NCI-H2171 treated with DMSO at 0.1 percent for 48 hours (cell line): ENCODE measurements around the gene GET3.

Experiments used
- DNase-seq: peaks from one replicate; lab custom pipeline; 2025; lab: John Stamatoyannopoulos, UW

GET3 gene

DNA sequence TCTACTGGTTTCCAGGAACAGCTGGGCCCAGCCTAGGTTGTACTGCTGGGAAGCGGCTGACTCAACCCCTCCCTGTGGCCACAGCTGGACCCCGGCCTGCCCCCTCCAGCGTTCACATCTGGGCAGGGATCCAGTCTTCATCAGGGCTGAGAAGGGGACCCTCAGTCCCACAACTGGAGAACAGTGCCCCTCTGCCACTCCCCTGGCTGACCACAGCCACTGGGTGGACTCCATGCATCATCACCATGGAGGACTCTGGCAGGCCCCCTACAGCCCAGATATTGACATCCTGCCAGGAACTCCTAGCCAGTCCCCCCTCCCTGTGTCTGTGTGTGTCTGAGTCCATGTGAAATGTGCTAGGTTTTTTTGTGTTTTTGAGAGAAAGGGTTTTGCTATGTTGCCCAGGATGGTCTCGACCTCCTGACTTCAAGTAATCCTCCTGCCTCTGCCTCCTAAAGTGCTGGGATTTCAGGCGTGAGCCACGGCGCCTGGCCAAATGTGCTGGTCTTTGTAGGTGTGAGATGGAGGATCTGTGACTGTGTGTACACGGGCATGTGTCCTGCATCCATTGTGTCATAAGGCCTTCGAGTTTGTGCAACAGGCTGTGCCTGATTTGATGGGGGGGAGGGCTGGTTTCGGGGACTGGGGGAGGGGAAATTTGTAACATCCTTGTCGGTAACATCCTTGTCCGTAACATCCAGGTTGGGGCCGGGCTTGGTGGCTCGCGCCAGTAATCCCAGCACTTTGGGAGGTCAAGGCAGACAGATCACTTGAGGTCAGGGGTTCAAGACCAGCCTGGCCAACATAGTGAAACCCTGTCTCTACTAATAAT, 42.1 kb downstream of the GET3 start:
- DNase-seq, result peak; percentile 42

DNA sequence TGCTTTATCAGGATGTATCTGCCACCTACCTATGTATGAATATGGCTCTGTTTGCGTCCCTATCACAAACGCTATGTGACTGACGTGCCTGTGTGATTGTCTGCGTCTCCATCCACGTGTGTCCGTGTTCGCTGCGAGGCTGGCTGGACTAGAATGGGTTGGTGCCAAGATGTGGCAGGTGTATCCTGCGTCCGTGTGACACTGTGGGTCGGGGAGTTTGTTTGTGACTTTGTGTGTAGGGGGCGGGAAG, 44.8 kb downstream of the GET3 start:
- DNase-seq, result no peak

DNA sequence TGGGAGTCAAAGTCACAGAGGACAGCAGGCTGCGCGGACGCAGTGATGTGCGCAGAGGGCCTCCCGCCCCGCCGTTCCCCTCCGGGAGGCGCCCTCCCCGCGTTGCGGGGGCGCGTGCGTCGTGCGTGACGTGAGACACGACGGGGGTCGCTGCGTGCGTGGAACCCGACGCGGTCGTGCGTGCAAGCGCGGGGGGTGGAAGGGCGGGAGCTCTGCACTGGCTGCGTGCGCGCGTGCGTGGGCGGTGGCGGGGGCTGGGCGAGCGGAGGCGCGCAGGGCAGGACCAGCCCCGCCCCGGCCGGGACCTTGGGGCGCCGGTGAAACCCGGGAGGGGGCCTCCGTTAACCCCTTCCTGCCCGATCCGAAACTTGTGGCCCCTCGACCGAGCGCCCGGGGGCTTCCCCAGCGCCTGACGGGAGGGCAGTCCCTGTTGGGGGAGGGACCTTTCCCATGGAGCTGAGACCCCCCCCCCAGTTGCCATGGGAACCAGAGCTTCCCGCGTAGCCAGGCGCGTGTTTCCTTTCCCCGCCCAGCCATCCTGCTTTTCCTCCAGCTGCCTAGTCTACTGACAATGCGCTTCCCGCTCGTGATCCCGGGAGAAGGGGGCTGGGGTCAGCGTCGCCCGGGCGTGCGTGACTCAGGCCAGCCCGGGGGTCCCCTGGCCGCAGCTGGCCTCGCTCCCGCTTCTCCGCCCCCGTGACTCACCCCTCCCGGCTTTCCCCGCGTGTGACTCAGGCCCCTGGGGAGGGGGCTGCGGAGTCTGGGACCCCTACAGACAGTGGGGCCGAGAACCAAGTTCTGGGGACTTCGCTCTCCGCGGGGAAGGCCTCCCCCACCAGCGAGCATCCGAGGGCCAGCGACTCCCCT, 45.4 kb downstream of the GET3 start:
- DNase-seq, result peak; percentile 79

DNA sequence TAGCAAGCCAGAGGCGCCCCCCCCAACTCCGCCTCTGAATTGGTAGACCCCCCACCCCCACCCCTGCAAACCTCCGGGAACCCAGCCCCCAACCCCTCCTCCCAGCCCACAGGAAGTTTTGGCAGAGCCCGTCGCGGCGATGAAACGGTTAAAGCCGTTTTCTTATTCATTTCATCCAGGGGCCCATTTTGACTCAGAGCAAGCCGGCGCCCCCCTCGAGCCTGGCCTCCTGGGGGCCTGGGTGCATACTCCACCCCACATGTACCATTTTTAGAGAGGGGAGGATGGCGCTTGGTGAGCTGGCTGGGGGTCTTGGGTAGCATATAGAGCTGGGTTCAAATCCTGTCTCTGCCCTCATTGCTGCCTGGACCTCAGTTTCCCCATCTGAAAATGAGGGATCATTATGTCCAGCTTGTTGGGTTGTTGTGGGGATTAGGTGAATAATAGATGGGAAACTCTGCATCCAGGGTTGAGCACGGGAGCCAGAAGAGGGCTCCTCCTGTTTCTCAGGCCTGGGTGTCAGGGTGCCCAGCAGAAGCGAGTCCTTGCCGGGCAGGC, 46.1 kb downstream of the GET3 start:
- DNase-seq, result no peak

DNA sequence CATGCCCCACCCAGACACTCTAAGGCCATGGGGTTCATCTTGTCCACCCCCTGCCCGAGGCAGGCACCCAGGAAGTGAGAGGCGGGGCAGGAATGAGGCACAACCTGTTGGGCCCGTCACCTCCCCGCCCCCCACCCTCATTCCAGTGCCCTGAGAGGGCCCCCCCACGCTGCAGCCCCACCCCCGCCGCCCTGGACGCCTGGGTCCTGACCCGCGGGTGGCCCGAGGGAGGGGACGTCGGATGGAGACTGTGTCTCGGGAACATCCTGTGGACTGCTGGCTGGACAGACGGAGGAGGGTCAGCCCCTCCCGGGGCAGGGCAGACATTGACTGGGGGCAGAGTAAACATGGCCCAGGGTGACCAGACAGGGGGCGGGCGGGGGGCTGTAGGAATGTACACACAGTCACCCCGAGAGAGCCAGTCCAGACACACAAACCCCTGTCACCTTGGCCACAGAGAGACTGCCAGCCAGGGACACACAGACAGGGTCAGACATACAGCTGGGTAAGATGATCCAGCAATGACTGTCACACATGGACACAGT, 46.6 kb downstream of the GET3 start:
- DNase-seq, result no peak

DNA sequence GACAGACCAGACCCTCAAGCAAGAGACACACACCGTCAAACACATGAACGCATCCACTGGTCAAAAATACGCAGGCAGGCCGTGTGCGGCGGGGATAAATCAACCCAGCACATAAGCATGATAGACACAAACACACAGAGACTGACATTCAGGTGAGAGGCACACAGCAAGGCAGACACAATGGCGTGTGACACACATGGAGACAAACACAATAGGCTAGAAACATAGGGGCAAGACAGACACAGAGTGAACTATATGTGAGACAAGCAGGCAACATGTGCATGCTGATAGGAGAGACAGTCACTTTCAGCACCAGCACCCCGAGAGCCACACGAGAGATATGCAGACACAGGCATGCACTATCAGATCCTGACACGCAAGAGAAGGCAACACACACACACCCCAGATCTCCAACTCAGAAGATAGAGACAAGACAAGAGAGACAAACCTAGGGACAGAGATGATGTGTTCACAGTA, 47.1 kb downstream of the GET3 start:
- DNase-seq, result no peak

DNA sequence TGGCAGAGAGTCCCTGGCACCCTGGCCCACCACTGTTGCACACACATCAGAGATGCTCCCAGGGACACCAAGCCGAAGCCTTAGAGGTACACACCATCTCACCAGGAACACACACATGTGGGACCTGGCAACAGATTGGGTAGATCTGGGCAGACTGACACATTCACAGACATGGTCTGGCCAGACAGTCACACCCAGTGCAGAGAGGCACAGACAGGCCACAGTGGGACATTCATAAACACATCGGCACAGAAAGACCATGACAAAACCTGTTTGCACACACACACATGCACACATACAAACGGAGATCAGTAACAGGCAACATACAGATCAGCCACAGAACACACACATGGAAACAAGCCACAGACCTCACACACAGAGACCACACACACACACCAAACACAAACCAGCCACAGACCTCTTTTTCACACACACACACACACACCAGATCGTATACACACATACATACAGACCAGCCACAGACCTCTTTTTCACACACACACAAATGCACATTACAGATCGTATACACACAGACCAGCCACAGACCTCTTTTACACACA, 47.7 kb downstream of the GET3 start:
- DNase-seq, result no peak

DNA sequence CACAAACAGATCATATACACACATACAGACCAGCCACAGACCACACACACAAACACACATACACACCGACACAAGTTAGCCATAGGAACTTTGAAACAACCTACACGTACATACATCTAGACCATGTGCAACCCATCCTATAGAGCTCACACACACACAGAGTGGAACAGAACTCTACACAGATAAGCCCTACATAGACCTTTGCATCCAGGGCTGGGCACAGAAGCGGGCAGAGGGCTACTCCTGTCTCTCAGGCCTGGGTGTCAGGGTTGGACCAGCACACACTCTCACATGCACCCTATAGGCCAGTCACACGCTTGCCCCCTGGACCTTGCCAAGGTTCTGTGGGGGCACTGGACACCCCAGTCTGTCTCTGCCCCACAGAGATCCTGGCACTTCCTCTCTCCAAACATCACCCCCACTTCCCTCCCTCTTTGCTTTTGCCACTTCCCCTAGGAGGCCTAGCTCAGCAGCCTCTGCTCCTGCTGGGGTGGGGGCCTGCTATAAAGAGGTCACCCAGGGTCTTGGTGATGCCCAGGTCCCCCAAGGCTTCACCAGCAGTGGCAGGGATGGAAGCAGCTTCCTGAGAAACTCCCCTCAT, 48.2 kb downstream of the GET3 start:
- DNase-seq, result no peak

DNA sequence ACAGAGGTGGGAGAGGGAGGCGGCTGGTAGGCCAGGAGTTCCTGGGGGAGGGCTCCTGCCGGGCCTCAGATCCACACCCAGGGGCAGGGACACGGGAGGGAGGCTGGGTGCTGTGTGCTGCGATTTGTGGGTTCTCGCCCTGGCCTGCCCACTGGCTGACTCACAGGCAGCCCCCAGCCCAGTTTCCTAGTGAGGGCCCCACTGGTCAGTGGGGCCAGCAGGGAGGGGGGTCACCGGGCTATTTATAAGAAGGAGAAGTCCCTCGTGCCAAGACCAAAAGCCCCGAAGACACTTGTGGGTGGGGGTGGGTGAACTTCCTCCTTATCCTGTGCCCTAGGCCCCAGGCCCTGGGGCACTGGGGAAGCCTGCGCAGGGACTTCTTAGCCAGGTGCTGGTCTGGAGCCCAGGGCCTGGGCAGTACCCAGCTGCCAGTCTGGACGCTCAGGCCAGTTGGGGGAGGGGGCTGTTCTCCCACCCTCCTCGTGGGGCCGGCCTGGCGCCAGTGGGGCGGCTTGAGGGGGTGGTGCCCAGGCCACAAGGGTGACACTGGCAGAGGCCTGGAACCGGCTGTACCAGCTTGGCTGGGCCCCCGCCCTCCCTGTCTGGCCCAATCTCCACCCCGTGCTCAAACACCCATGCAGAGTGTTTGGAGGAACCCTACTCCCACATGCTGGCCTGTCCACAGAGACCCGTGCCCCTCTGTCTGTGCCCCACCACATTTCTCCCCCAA, 49.0 kb downstream of the GET3 start:
- DNase-seq, result no peak

DNA sequence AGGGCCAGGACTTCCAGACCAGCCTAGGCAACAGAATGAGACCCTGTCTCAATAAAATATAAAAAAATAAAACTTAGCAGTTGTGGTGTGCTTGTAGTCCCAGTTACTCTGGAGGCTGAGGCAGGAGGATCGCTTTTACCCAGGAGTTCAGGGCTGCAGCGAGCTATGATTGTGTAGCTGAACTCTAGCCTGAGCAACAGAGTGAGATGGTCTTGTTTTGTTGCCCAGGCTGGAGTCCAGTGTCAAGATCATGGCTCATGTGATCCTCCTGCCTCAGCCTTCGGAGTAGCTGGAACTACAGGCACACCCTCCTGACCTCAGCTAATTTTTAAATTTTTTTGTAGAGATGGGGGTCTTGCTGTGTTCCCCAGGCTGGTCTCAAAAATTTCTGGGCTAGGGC, 49.7 kb downstream of the GET3 start:
- no peak for DNase-seq

DNA sequence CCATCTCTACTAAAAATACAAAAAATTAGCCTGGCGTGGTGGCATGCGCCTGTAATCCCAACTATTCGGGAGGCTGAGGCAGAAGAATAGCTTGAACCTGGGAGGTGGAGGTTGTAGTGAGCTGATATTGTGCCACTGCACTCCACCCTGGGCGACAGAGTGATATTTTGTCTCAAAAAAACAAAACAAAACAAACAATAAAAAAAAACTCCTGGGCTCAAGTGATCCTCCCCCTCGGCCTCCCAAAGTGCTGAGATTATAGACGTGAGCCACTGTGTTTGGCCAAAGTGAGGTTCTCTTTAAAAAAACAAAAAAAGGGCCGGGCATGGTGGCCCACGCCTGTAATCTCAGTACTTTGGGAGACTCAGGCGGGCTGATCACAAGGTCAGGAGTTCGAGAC, 50.2 kb downstream of the GET3 start:
- DNase-seq, result no peak

DNA sequence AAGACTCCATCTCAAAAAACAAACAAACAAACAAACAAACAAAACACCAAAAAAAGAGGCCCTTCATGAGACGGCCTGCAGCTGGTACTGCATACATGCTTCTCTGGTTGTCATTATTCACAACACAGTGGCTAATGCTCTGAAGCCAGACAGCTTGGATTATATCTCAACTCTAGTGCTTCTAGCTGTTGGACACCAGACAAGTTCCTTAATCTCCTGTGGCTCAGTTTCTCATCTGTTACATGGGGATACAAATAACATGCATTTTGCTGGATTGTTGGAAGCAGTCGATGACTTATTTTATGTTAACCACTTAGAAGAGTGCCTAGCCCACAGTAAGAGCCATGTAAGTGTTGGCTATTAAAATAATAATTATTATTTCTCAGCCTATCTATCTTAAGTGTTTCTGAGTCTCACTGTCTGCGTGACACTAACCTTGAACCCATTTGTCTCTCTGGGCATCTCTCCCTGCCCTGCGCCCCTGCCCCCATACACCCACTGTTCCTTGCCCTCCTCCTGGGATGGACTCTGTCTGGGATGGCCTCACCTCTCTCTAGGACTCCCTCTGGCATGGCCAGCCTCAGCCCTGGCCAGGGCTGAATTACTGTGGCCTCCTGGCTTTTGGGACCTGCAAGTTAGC, 50.9 kb downstream of the GET3 start:
- DNase-seq, result no peak

DNA sequence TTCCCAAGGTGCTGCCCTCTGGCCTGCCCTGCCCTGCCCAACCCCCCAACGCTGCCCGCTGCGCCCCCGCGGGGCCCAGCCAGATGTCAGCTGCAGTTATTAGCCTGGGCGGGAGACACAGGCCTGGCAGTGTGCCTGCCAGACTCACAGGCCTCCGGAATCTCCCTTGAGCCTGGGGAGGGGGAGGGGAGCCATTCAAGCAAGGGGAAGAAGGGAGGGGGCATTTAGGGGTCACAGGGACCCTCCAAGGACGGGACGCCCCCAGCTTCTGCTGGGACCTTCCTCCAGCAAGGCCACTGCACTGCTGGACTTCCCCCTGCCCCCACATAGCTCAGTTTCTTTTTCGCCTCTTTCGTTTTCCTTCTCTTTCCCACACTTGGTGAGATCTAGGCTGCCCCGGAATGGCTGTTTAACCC, 51.4 kb downstream of the GET3 start:
- peak; percentile 65 for DNase-seq

DNA sequence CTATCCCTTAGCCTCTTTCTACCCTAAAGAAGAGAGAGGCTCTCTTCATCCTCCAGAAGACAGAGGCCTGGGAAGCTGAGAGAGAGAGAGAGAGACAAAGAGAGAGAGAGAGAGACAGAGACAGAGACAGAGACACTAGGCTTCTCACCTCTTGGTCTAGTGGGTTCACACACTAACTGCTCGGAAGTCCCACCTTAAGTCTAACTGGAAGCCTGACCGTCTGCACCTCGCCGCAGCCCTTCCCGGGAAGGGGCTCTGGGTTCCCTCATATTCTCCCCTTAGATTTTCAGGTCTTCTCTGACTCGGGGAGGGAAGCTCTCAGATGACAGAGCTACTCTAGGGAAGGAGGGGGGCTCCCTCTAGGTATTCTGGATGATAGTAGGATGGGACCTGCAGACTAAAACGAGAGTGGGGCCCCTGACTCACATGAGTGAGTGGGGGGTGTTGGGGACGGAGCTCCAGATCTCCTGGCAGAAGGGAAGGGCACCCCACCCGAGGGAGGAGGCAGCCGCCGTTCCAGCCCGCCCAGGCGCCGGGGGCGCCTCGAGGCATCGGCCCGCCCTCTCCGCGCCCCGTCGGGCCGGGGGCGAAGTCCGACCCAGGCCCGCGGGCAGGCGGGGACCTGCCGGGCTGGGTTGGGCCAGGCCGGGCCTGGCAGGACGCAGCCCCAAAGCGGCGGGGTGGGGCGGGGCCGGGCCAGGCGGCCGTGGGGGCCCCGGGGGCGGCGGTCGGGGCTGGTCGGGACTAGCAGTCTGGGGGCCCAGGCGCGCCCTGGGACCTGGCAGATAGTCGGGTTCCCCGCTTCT, 52.0 kb downstream of the GET3 start:
- peak; percentile 52 for DNase-seq

DNA sequence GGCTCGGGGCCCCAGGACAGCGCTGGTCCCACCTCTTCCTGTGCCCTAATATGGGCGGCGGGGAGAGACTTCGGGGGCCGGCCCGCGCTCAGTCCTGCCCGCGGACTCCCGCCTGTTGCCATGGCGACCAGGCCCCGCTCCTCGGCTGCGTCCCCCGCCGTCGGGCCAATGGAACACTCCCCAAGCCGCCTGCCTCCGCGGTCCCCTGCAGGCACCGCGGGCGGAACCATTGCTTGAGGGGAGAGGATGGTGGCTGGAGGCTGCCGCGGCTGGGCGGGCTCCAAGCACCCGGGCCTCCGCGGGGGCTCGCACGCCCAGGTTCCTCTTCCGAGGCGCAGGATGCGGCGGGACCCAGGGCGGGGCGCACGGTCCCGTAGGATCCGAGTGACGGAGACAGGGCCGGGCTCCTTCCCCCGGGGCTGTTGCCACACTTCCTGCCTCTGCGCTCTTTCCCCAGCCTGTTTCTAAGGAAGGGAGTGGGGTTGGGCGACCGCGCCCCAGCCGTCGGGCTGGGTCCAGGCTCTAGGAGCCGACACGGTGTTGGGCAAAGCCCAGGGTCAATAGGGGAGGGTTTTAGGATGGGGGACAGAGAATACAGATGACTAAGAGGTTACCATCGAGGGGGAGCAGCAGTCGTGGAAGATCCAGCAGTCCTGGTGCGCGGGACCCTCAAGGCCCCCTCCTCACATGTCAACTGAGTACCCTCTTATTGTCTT, 52.8 kb downstream of the GET3 start:
- peak; percentile 82 for DNase-seq

DNA sequence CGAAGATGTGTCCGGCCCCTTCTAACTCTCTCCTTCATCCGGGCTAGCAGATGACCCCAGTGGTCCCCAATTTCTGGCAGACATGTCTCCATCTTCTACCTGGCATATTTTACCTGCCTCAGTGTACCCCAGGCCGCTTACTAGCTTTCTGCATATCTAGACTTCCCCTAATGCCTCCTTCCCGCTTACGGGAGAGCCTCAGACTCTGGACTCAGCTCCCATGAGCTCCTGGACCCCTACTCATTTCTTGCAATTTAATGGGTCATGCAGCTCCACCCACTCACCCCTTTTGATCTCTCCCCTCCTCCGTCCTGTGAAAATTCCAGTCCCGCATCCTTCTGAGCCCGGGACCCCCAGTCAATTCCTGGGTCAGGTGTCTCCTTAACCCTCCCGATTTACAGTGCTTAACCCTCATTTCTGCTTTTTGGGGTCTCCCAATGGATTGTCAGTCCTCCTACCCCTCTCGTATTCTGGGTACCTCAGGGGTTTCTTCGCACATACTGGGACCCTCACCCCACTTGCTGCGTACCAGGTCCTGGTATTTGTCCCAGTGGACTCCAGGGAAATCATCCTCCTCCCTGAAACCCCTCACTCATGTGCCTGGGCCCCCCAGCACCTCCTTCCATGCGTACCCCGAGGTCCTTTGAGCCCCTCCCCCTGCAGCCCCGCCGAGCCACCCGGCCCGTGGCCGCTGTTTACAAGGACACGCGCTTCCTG, 53.5 kb downstream of the GET3 start:
- DNase-seq, result peak; percentile 10

DNA sequence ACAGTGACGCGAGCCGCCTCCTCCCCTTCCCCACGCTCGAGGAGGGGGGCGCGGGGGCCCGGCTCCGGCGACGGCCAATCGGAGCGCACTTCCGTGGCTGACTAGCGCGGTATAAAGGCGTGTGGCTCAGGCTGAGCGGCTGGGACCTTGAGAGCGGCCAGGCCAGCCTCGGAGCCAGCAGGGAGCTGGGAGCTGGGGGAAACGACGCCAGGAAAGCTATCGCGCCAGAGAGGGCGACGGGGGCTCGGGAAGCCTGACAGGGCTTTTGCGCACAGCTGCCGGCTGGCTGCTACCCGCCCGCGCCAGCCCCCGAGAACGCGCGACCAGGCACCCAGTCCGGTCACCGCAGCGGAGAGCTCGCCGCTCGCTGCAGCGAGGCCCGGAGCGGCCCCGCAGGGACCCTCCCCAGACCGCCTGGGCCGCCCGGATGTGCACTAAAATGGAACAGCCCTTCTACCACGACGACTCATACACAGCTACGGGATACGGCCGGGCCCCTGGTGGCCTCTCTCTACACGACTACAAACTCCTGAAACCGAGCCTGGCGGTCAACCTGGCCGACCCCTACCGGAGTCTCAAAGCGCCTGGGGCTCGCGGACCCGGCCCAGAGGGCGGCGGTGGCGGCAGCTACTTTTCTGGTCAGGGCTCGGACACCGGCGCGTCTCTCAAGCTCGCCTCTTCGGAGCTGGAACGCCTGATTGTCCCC, 54.2 kb downstream of the GET3 start, which contains the start of gene JUNB:
Gene JUNB (plus strand): TSS at position 142 of the 706 bp plus-strand sequence. CDS start 286 bp downstream, at position 428.
- peak; percentile 83 for DNase-seq
